Uterus (tissue), 2 donors: ENCODE data around the gene ENPEP.

Experiments used
- CTCF ChIP-seq, 4 experiments: fragments of 200-600 bp in 2 of 4; fragments of 450-650 bp in 2 of 4; sonication (generic) in 2 of 4; IDR thresholded peaks; one replicate each; pipeline ENCODE4 v1.5.1; 2016 to 2019; ENCODE audit warnings: antibody characterized with exemption in 4 of 4, mild to moderate bottlenecking in 2 of 4, moderate library complexity in 1 of 4
- POLR2A ChIP-seq, 2 donors: fragments of 450-650 bp; IDR thresholded peaks; one replicate each; pipeline ENCODE4 v1.6.1; 2016; ENCODE audit warnings: antibody characterized with exemption in 2 of 2, mild to moderate bottlenecking in 1 of 2, moderate library complexity in 1 of 2

DNA sequence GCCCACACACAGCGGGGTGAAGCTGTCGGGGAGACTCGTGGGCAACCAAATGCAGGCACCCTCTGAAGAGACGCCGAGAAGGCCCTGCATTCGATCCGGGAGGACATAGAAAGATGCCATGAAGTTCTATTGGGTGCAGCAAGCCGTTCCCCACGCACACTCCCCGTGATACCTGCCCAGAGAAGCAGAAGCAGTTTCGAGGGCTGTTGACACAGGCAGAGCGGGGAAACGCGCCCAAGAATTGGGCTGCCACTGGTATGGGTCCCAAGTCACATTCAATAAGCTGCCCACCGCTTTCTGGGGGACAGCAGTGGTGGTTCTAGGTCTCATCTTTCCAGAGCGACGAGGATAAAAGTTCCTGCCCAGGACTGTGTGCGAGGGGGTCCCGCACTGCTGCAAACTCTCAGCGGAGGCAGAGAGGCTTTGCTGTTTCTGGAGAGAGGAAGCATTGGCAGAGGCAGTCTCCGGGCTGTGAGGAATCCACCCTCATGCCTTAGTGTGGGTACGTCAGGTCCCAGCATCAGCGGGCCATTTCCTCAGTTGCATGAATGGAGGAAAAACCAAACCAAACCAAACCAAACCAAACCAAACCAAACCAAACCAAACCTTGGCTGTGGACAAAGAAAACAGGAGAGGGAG lies 136.8 kb downstream of the ENPEP start:
- no peak for TF ChIP-seq CTCF (IDR thresholded peaks at IDR 0.05)
- no peak for TF ChIP-seq POLR2A (IDR thresholded peaks at IDR 0.05)
